Stimulated activated CD8-positive, alpha-beta memory T cell treated with anti-CD3 and anti-CD28 coated beads, Interleukin-12 subunit alpha, Interleukin-12 subunit beta, amount 100 ng/mL, for 24 hours (primary cell): ENCODE data around the gene TSSK2.

ENCODE experiments used
- DNase-seq: peaks from one replicate; pipeline ENCODE4 v3.0.0-alpha.2; 2020; ENCODE audit errors: extremely low read depth

TSSK2 gene

GRCh38 chr22:19106886-19107729, 24.0 kb upstream of the TSSK2 start:
- no peak for DNase-seq

- no peak for DNase-seq
Observed at GRCh38 chr22:19107730-19108074, 23.4 kb upstream of the TSSK2 start.

- no peak for DNase-seq
Observed at GRCh38 chr22:19108807-19109197, 22.3 kb upstream of the TSSK2 start.

GRCh38 chr22:19109198-19110063, 21.7 kb upstream of the TSSK2 start:
- no peak for DNase-seq

- no peak for DNase-seq
Observed at GRCh38 chr22:19110064-19110458, 21.0 kb upstream of the TSSK2 start.

GRCh38 chr22:19110646-19111045, 20.5 kb upstream of the TSSK2 start:
- no peak for DNase-seq

GRCh38 chr22:19111140-19111539, 20.0 kb upstream of the TSSK2 start:
- DNase-seq, result no peak

GRCh38 chr22:19111584-19111983, 19.5 kb upstream of the TSSK2 start:
- no peak for DNase-seq

GRCh38 chr22:19113429-19113828, 17.7 kb upstream of the TSSK2 start:
- DNase-seq, result no peak

- no peak for DNase-seq
Observed at GRCh38 chr22:19114984-19115552, 16.0 kb upstream of the TSSK2 start.

GRCh38 chr22:19115628-19116027, 15.5 kb upstream of the TSSK2 start:
- no peak for DNase-seq

GRCh38 chr22:19117111-19117512, 14.0 kb upstream of the TSSK2 start:
- no peak for DNase-seq

GRCh38 chr22:19118329-19118880, 12.7 kb upstream of the TSSK2 start:
- no peak for DNase-seq

- no peak for DNase-seq
Observed at GRCh38 chr22:19119949-19120348, 11.2 kb upstream of the TSSK2 start.

GRCh38 chr22:19120829-19121630, 10.1 kb upstream of the TSSK2 start:
- no peak for DNase-seq

- no peak for DNase-seq
Observed at GRCh38 chr22:19121631-19122142, 9.4 kb upstream of the TSSK2 start.

- peak; percentile 93 for DNase-seq
Observed at GRCh38 chr22:19122143-19122751, 8.9 kb upstream of the TSSK2 start, which contains the start of gene DGCR2. DGCR2 (minus strand) TSS chr22:19122412; CDS start chr22:19122206, 206 bp downstream.

- DNase-seq, result no peak
Observed at GRCh38 chr22:19122752-19123492, 8.2 kb upstream of the TSSK2 start.

- no peak for DNase-seq
Observed at GRCh38 chr22:19123936-19124335, 7.2 kb upstream of the TSSK2 start.

GRCh38 chr22:19124377-19124776, 6.7 kb upstream of the TSSK2 start:
- DNase-seq, result no peak
